ENCODE results near the gene DUSP7.

- no peak for TF ChIP-seq CTCF (IDR thresholded peaks at IDR 0.05)
- no peak for TF ChIP-seq POLR2A (IDR thresholded peaks at IDR 0.05)
Measured at GRCh38 chr3:52036222-52036694, 20.1 kb downstream of the DUSP7 start.

All from lower leg skin (tissue), 3 donors.